ENCODE results near the gene KLHL26.

The KLHL26 gene

GRCh38 chr19:18667531-18668251 is 30.9 kb downstream of the KLHL26 start:
- Histone ChIP-seq H3K9me3 (ENCODE audit: insufficient read depth, low read length) (no peaks in the 10 kb centered on the region), H2AFZ (ENCODE audit: low read depth, low read length, severe bottlenecking) (no peak overlapping the region), H3K4me2 (ENCODE audit: low read depth, low read length, poor library complexity, severe bottlenecking) (no peak overlapping the region), H3K27ac (ENCODE audit: low read depth, low read length) (no peak overlapping the region), H3K79me2 (ENCODE audit: insufficient read depth, low read length) (no peaks in the 10 kb centered on the region), H3K36me3 (ENCODE audit: low read length) (no peaks in the 10 kb centered on the region), H3K4me3 (ENCODE audit: insufficient read depth, low read length, poor library complexity, severe bottlenecking) (no peak overlapping the region), H3K27me3 (ENCODE audit: low read length) (no peaks in the 10 kb centered on the region), H3F3A (ENCODE audit: insufficient read depth) (no peaks in the 10 kb centered on the region), H3K9me2 (replicated peaks; ENCODE audit: insufficient read depth, low read length) (no peaks in the 10 kb centered on the region), H4K20me1 (ENCODE audit: low read depth, low read length) (no peaks in the 10 kb centered on the region), H3K9ac (ENCODE audit: low read length) (no peak overlapping the region)
- TF ChIP-seq, protein P1, sequence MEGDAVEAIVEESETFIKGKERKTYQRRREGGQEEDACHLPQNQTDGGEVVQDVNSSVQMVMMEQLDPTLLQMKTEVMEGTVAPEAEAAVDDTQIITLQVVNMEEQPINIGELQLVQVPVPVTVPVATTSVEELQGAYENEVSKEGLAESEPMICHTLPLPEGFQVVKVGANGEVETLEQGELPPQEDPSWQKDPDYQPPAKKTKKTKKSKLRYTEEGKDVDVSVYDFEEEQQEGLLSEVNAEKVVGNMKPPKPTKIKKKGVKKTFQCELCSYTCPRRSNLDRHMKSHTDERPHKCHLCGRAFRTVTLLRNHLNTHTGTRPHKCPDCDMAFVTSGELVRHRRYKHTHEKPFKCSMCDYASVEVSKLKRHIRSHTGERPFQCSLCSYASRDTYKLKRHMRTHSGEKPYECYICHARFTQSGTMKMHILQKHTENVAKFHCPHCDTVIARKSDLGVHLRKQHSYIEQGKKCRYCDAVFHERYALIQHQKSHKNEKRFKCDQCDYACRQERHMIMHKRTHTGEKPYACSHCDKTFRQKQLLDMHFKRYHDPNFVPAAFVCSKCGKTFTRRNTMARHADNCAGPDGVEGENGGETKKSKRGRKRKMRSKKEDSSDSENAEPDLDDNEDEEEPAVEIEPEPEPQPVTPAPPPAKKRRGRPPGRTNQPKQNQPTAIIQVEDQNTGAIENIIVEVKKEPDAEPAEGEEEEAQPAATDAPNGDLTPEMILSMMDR (IDR thresholded peaks at IDR 0.05; ENCODE audit: insufficient read depth, low read length, poor library complexity, severe bottlenecking): no peak
- TF ChIP-seq EZH2phosphoT487 (conservative IDR thresholded peaks at IDR 0.05; ENCODE audit: low read length): no peak

GRCh38 chr19:18668252-18668631 is 31.4 kb downstream of the KLHL26 start:
- no peaks in the 10 kb centered on the region for H3K9me2 ChIP-seq (replicated peaks; ENCODE audit: insufficient read depth, low read length)
- H2AFZ ChIP-seq (ENCODE audit: low read depth, low read length, severe bottlenecking): no peak overlapping the region
- H3F3A ChIP-seq (ENCODE audit: insufficient read depth): no peaks in the 10 kb centered on the region
- H3K79me2 ChIP-seq (ENCODE audit: insufficient read depth, low read length): no peaks in the 10 kb centered on the region
- no peak overlapping the region for H3K9ac ChIP-seq (ENCODE audit: low read length)
- no peaks in the 10 kb centered on the region for H4K20me1 ChIP-seq (ENCODE audit: low read depth, low read length)
- H3K4me3 ChIP-seq (ENCODE audit: insufficient read depth, low read length, poor library complexity, severe bottlenecking): no peak overlapping the region
- H3K36me3 ChIP-seq (ENCODE audit: low read length): no peaks in the 10 kb centered on the region
- no peaks in the 10 kb centered on the region for H3K27me3 ChIP-seq (ENCODE audit: low read length)
- no peak overlapping the region for H3K27ac ChIP-seq (ENCODE audit: low read depth, low read length)
- no peak for TF ChIP-seq EZH2phosphoT487 (conservative IDR thresholded peaks at IDR 0.05; ENCODE audit: low read length)
- TF ChIP-seq, protein P1 (IDR thresholded peaks at IDR 0.05; ENCODE audit: insufficient read depth, low read length, poor library complexity, severe bottlenecking): no peak
- no peaks in the 10 kb centered on the region for H3K9me3 ChIP-seq (ENCODE audit: insufficient read depth, low read length)
- no peak overlapping the region for H3K4me2 ChIP-seq (ENCODE audit: low read depth, low read length, poor library complexity, severe bottlenecking)

DNA sequence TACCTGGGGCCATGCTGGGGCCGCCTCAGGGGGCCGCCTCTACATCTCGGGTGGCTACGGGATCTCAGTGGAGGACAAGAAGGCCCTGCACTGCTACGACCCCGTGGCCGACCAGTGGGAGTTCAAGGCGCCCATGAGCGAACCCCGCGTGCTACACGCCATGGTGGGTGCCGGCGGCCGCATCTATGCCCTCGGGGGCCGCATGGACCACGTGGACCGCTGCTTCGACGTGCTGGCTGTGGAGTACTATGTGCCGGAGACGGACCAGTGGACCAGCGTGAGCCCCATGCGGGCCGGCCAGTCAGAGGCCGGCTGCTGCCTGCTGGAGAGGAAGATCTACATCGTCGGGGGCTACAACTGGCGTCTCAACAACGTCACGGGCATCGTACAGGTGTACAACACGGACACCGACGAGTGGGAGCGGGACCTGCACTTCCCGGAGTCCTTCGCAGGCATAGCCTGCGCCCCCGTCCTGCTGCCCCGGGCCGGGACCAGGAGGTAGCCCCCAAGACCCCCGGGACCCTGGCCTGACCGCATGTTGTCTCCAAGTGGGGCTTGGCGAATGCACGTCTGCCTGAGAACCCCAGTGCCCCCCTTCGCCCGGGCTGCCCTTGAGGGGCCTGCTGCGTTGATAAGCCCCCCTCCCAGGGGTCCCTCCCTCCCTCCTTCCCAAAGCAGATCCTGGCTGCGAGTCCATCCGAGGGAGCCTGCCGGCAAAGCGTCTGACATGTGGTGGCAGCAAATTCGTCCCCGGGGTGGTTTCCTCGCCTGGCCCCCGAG is 32.1 kb downstream of the KLHL26 start:
- H3F3A ChIP-seq (ENCODE audit: insufficient read depth): no peaks in the 10 kb centered on the region
- no peaks in the 10 kb centered on the region for H4K20me1 ChIP-seq (ENCODE audit: low read depth, low read length)
- H3K4me3 ChIP-seq (ENCODE audit: insufficient read depth, low read length, poor library complexity, severe bottlenecking): no peak overlapping the region
- H3K79me2 ChIP-seq (ENCODE audit: insufficient read depth, low read length): no peaks in the 10 kb centered on the region
- no peak overlapping the region for H3K9ac ChIP-seq (ENCODE audit: low read length)
- H3K9me3 ChIP-seq (ENCODE audit: insufficient read depth, low read length): no peaks in the 10 kb centered on the region
- no peak overlapping the region for H3K4me2 ChIP-seq (ENCODE audit: low read depth, low read length, poor library complexity, severe bottlenecking)
- H2AFZ ChIP-seq (ENCODE audit: low read depth, low read length, severe bottlenecking): no peak overlapping the region
- no peaks in the 10 kb centered on the region for H3K27me3 ChIP-seq (ENCODE audit: low read length)
- TF ChIP-seq, protein P1 (IDR thresholded peaks at IDR 0.05; ENCODE audit: insufficient read depth, low read length, poor library complexity, severe bottlenecking): no peak
- TF ChIP-seq EZH2phosphoT487 (conservative IDR thresholded peaks at IDR 0.05; ENCODE audit: low read length): no peak
- H3K27ac ChIP-seq (ENCODE audit: low read depth, low read length): no peak overlapping the region
- no peaks in the 10 kb centered on the region for H3K36me3 ChIP-seq (ENCODE audit: low read length)
- H3K9me2 ChIP-seq (replicated peaks; ENCODE audit: insufficient read depth, low read length): no peaks in the 10 kb centered on the region

Data from SU-DHL-6 (cell line).